ENCODE data around the gene MN1.

DNA sequence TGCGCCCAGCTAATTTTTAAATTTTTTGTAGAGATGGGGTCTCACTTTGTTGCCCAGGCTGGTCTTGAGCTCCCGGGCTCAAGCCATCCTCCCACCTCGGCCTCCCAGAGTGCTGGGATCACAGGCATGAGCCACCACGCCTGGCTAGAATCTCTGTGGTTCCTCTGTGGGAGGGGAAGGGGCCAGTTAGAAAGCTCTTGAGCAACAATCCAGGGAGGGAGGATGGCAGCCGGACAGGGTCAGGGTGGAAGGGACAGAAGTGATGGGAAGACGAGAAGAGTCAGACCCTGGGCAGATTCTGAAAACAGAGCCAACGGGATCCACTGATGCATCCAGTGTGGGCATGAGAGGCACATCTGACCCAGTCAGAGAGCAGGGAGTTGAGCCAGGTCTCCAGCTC is 38.9 kb upstream of the MN1 start:
- TF ChIP-seq, protein P1, sequence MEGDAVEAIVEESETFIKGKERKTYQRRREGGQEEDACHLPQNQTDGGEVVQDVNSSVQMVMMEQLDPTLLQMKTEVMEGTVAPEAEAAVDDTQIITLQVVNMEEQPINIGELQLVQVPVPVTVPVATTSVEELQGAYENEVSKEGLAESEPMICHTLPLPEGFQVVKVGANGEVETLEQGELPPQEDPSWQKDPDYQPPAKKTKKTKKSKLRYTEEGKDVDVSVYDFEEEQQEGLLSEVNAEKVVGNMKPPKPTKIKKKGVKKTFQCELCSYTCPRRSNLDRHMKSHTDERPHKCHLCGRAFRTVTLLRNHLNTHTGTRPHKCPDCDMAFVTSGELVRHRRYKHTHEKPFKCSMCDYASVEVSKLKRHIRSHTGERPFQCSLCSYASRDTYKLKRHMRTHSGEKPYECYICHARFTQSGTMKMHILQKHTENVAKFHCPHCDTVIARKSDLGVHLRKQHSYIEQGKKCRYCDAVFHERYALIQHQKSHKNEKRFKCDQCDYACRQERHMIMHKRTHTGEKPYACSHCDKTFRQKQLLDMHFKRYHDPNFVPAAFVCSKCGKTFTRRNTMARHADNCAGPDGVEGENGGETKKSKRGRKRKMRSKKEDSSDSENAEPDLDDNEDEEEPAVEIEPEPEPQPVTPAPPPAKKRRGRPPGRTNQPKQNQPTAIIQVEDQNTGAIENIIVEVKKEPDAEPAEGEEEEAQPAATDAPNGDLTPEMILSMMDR (IDR thresholded peaks at IDR 0.05): no peak
- TF ChIP-seq POLR2A (IDR thresholded peaks at IDR 0.05): no peak

All from uterus (tissue), 2 donors.